ENCODE data around the gene PTPRD. TPM values are rescaled to one million over a fixed set of nuclear protein-coding genes. Genes with fewer than 3 reads are reported as not detected.
A peak's percentile ranks its signal among the peaks of the same experiment; 100 is the strongest.

PTPRD gene
- total RNA-seq, 1 donor from 2014 or later = 136 TPM

GRCh38 chr9:10062629-10063395, 550.0 kb downstream of the PTPRD start:
- Mint-ChIP-seq H3K36me3 (no peaks in the 10 kb centered on the region), H3K4me3 (no peak overlapping the region), H3K27ac (no peak overlapping the region), H3K4me1 (no peaks in the 10 kb centered on the region), H3K9me3 (no peaks in the 10 kb centered on the region), H3K27me3 (ENCODE audit: insufficient read depth, low read depth) (no peaks in the 10 kb centered on the region)
- no peaks in the 10 kb centered on the region for H3K36me3 ChIP-seq
- no peak for TF ChIP-seq EZH2 (IDR thresholded peaks at IDR 0.05)
- no peak for TF ChIP-seq EZH2phosphoT487 (IDR thresholded peaks at IDR 0.05)
- no peak for TF ChIP-seq CTCF (IDR thresholded peaks at IDR 0.05)
- no peaks in the 10 kb centered on the region for H3F3A ChIP-seq (ENCODE audit: low read depth)
- H3K27ac ChIP-seq = no peak overlapping the region
- H3K9ac ChIP-seq = no peak overlapping the region
- H3K9me3 ChIP-seq (ENCODE audit: low read depth) = no peaks in the 10 kb centered on the region
- no peak overlapping the region for H2AFZ ChIP-seq (replicated peaks)
- DNase-seq (ENCODE audit: low spot score) = no peak
- no peaks in the 10 kb centered on the region for H3K27me3 ChIP-seq
- H3K4me1 ChIP-seq = no peaks in the 10 kb centered on the region
- no peaks in the 10 kb centered on the region for H3K79me2 ChIP-seq (ENCODE audit: low read depth)
- H3K4me2 ChIP-seq = no peak overlapping the region
- no peak overlapping the region for H3K4me3 ChIP-seq
- H4K20me1 ChIP-seq (ENCODE audit: low read depth) = no peaks in the 10 kb centered on the region

- TF ChIP-seq EZH2phosphoT487 (IDR thresholded peaks at IDR 0.05) (no peak), EZH2 (IDR thresholded peaks at IDR 0.05) (no peak), CTCF (IDR thresholded peaks at IDR 0.05) (no peak)
- no peaks in the 10 kb centered on the region for H3F3A ChIP-seq (ENCODE audit: low read depth)
- H3K79me2 ChIP-seq (ENCODE audit: low read depth) = no peaks in the 10 kb centered on the region
- no peak overlapping the region for H2AFZ ChIP-seq (replicated peaks)
- Mint-ChIP-seq H3K36me3 (no peaks in the 10 kb centered on the region), H3K4me1 (no peaks in the 10 kb centered on the region), H3K4me3 (no peak overlapping the region), H3K27ac (no peak overlapping the region), H3K9me3 (no peaks in the 10 kb centered on the region), H3K27me3 (ENCODE audit: insufficient read depth, low read depth) (no peaks in the 10 kb centered on the region)
- no peaks in the 10 kb centered on the region for H4K20me1 ChIP-seq (ENCODE audit: low read depth)
- no peaks in the 10 kb centered on the region for H3K9me3 ChIP-seq (ENCODE audit: low read depth)
- H3K4me1 ChIP-seq = peaks cover 13% of the 10 kb centered on the region
- H3K27me3 ChIP-seq = no peaks in the 10 kb centered on the region
- DNase-seq (ENCODE audit: low spot score) = no peak
- H3K9ac ChIP-seq = no peak overlapping the region
- H3K27ac ChIP-seq = no peak overlapping the region
- no peak overlapping the region for H3K4me2 ChIP-seq
- no peaks in the 10 kb centered on the region for H3K36me3 ChIP-seq
- H3K4me3 ChIP-seq = no peak overlapping the region
Observed at GRCh38 chr9:10059044-10059443, 553.8 kb downstream of the PTPRD start.

DNA sequence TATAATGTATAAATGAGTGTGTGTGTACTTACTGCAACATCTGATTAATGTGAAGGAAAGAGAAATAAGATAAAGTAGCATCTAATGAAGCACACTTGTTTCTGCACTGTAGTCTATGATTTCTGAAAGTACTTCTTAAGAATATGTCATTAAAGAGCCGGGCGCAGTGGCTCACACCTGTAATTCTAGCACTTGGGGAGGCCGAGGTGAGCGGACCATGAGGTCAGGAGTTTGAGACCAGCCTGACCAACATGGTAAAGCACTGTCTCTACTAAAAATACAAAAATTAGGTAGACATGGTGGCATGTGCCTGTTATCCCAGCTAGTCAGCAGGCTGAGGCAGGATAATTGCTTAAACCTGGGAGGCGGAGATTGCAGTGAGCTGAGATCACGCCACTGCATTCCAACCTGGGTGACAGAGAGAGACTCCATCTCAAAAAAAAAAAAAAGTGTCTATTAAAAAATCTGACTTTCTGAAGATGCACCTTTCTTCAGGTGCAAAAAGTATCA, 556.9 kb downstream of the PTPRD start:
- Histone ChIP-seq H2AFZ (replicated peaks) (peak overlapping the region; percentile 68), H3K4me3 (no peak overlapping the region), H3K79me2 (ENCODE audit: low read depth) (no peaks in the 10 kb centered on the region), H3K27me3 (no peaks in the 10 kb centered on the region), H3F3A (ENCODE audit: low read depth) (no peaks in the 10 kb centered on the region), H3K4me2 (no peak overlapping the region), H3K9me3 (ENCODE audit: low read depth) (no peaks in the 10 kb centered on the region), H3K4me1 (peaks cover 13% of the 10 kb centered on the region), H3K9ac (no peak overlapping the region), H3K36me3 (no peaks in the 10 kb centered on the region), H4K20me1 (ENCODE audit: low read depth) (no peaks in the 10 kb centered on the region), H3K27ac (no peak overlapping the region)
- Mint-ChIP-seq H3K4me3 (no peak overlapping the region), H3K27ac (no peak overlapping the region), H3K4me1 (no peaks in the 10 kb centered on the region), H3K27me3 (ENCODE audit: insufficient read depth, low read depth) (no peaks in the 10 kb centered on the region), H3K36me3 (no peaks in the 10 kb centered on the region), H3K9me3 (no peaks in the 10 kb centered on the region)
- TF ChIP-seq EZH2 (IDR thresholded peaks at IDR 0.05) (no peak), EZH2phosphoT487 (IDR thresholded peaks at IDR 0.05) (no peak), CTCF (IDR thresholded peaks at IDR 0.05) (no peak)
- DNase-seq (ENCODE audit: low spot score) = no peak

Data from neural progenitor cell (in vitro differentiated cells).